MM.1S (cell line): ENCODE data around the gene EGFL7.

Source experiments
- CTCF ChIP-seq: fragments of 300-600 bp; sonication (generic); IDR thresholded peaks from 2 replicates; pipeline ENCODE4 v1.5.1; 2016; ENCODE audit warnings: antibody characterized with exemption, low read length, mixed read lengths
- EZH2 ChIP-seq: fragments of 300-600 bp; sonication (generic); optimal IDR thresholded peaks from 2 replicates; pipeline ENCODE3; 2017; ENCODE audit warnings: low read depth, mild to moderate bottlenecking, antibody characterized with exemption, low read length, mixed read lengths
- EZH2phosphoT487 ChIP-seq: fragments of 300-600 bp; sonication (generic); IDR thresholded peaks from 2 replicates; pipeline ENCODE4 v1.6.1; 2018; ENCODE audit warnings: antibody characterized with exemption, low read length

GRCh38 chr9:136662656-136663581, at the start of gene EGFL7:
- TF ChIP-seq CTCF (no peak), EZH2 (no peak), EZH2phosphoT487 (no peak)
